HCT116 (cell line): ENCODE data around the gene SIPA1L3. TPM values are rescaled to one million over a fixed set of nuclear protein-coding genes. Genes with fewer than 3 reads are reported as not detected.

Experiments
- ATAC-seq: fragments of 200-7000 bp; cut with Tn5 transposase; 2 replicates; pipeline ENCODE4 v1.9.1; 2020; ENCODE audit warnings: mild to moderate bottlenecking, moderate library complexity
- BruUV-seq: library from RNA; stranded (reverse); fragments of 400-500 nt; replicated peaks from 2 replicates; lab custom pipeline; 2021; lab: Mats Ljungman, UMichigan
- CTCF ChIA-PET: fragments of 300-600 bp; sonication (Branson Sonifier 250); formaldehyde crosslinking; loops from one replicate; lab custom pipeline; 2021; ENCODE audit warnings: antibody characterized with exemption; lab: Charles Lee
- POLR2A ChIA-PET: fragments of 300-600, 350-600 bp; sonication (Branson Sonifier 250); formaldehyde crosslinking; loops from one replicate; lab custom pipeline; 2021; ENCODE audit warnings: antibody characterized with exemption; lab: Charles Lee
- RAD21 ChIA-PET, 2 experiments: fragments of 300-600 bp; sonication (Branson Sonifier 250); formaldehyde crosslinking; loops; one replicate each; lab custom pipeline; 2023; ENCODE audit warnings: low total read pairs in 2 of 2; ENCODE audit not compliant: uncharacterized antibody in 2 of 2, unreplicated experiment in 2 of 2, low non-redundant PET in 1 of 2; lab: Charles Lee
- DNase-seq: peaks from one replicate; pipeline ENCODE4 v3.0.0-alpha.2; 2010; ENCODE audit warnings: low read depth, low spot score
- H2AFZ ChIP-seq: fragments of 200-600 bp; shearing (Covaris generic), sonication (generic); 2 replicates; pipeline ENCODE4 v1.6.1; 2017; ENCODE audit warnings: low read depth, mixed run types, mixed read lengths, antibody characterized with exemption, low read length; ENCODE audit not compliant: poor library complexity, severe bottlenecking
- H3K27ac ChIP-seq: 2 replicates; pipeline ENCODE4 v1.5.1; 2012; ENCODE audit warnings: low read depth, low read length
- H3K27me3 ChIP-seq: fragments of 200-600 bp; sonication (generic); 2 replicates; pipeline ENCODE4 v1.6.1; 2016; ENCODE audit warnings: mixed run types, low read length, mixed read lengths; ENCODE audit not compliant: insufficient read depth
- H3K36me3 ChIP-seq, 2 experiments: fragments of 200-500 bp in 1 of 2; fragments of 200-600 bp in 1 of 2; sonication (Bioruptor generic) in 1 of 2; sonication (generic) in 1 of 2; 2 replicates each; pipeline versions ENCODE4 v1.5.1 to v1.6.1; 2014 to 2016; ENCODE audit warnings: low read length in 2 of 2, inconsistent platforms in 1 of 2, mixed read lengths in 1 of 2, mixed run types in 1 of 2; ENCODE audit not compliant: insufficient read depth in 2 of 2, control insufficient read depth in 1 of 2
- H3K4me1 ChIP-seq, 2 experiments: fragments of 200-600 bp in 1 of 2; sonication (generic) in 1 of 2; 2 replicates each; pipeline versions ENCODE4 v1.5.1 to v1.6.1; 2012 to 2017; ENCODE audit warnings: low read length in 2 of 2, inconsistent platforms in 1 of 2, mild to moderate bottlenecking in 1 of 2, mixed read lengths in 1 of 2, mixed run types in 1 of 2, moderate library complexity in 1 of 2; ENCODE audit not compliant: insufficient read depth in 2 of 2, control insufficient read depth in 1 of 2
- H3K4me2 ChIP-seq: fragments of 200-600 bp; sonication (generic); 2 replicates; pipeline ENCODE4 v1.6.1; 2017; ENCODE audit warnings: mixed run types, low read length, mixed read lengths
- H3K4me3 ChIP-seq, 2 experiments: fragments of 200-600 bp in 1 of 2; sonication (generic) in 1 of 2; replicated peaks in 1 of 2; 2 replicates each; pipeline ENCODE4 v1.5.1; 2011 to 2016; ENCODE audit warnings: low read length in 2 of 2, control low read depth in 1 of 2, low read depth in 1 of 2, mild to moderate bottlenecking in 1 of 2, mixed read lengths in 1 of 2, mixed run types in 1 of 2
- H3K79me2 ChIP-seq: fragments of 200-600 bp; sonication (generic); 2 replicates; pipeline ENCODE4 v1.6.1; 2017; ENCODE audit warnings: mild to moderate bottlenecking, mixed run types, low read length, moderate library complexity, mixed read lengths; ENCODE audit not compliant: insufficient read depth
- H3K9ac ChIP-seq: fragments of 200-600 bp; sonication (generic); 2 replicates; pipeline ENCODE4 v1.6.1; 2016; ENCODE audit warnings: low read length, mixed read lengths
- H3K9me2 ChIP-seq: fragments of 200-600 bp; sonication (generic), shearing (Covaris generic); 2 replicates; pipeline ENCODE4 v1.6.1; 2017; ENCODE audit warnings: mixed run types, mild to moderate bottlenecking, moderate library complexity; ENCODE audit not compliant: insufficient read depth
- H3K9me3 ChIP-seq, 2 experiments: fragments of 200-500 bp in 1 of 2; fragments of 200-600 bp in 1 of 2; sonication (Bioruptor generic) in 1 of 2; sonication (generic) in 1 of 2; 2 replicates each; pipeline ENCODE4 v1.6.1; 2014 to 2017; ENCODE audit warnings: low read length in 2 of 2, mixed read lengths in 2 of 2, inconsistent platforms in 1 of 2, low read depth in 1 of 2, mild to moderate bottlenecking in 1 of 2, mixed run types in 1 of 2, moderate library complexity in 1 of 2; ENCODE audit not compliant: control insufficient read depth in 1 of 2, insufficient read depth in 1 of 2
- H4K20me1 ChIP-seq: fragments of 200-600 bp; sonication (generic), shearing (Covaris generic); 2 replicates; pipeline ENCODE4 v1.6.1; 2017; ENCODE audit warnings: mixed run types, mild to moderate bottlenecking, moderate library complexity; ENCODE audit not compliant: insufficient read depth
- CBX3 ChIP-seq: IDR thresholded peaks from 2 replicates; pipeline ENCODE4 v1.6.1; 2012; ENCODE audit warnings: low read depth
- CEBPB ChIP-seq: IDR thresholded peaks from 2 replicates; pipeline ENCODE4 v1.6.1; 2012; ENCODE audit warnings: low read depth
- EZH2 ChIP-seq: fragments of 200-600 bp; sonication (generic); IDR thresholded peaks from 2 replicates; pipeline ENCODE4 v1.6.1; 2017; ENCODE audit warnings: antibody characterized with exemption, mixed run types
- JUND ChIP-seq: IDR thresholded peaks from 2 replicates; pipeline ENCODE4 v1.6.1; 2012
- POLR2AphosphoS5 ChIP-seq: IDR thresholded peaks from 2 replicates; pipeline ENCODE4 v1.6.1; 2011; ENCODE audit warnings: mild to moderate bottlenecking, low read depth, low read length, moderate library complexity
- TCF7L2 ChIP-seq: IDR thresholded peaks from 2 replicates; pipeline ENCODE4 v1.7.0; 2011; ENCODE audit warnings: borderline replicate concordance, inconsistent platforms; ENCODE audit not compliant: insufficient read depth, insufficient read length; ENCODE audit errors: extremely low read depth
- YY1 ChIP-seq: IDR thresholded peaks from 2 replicates; pipeline ENCODE4 v1.6.1; 2011; ENCODE audit warnings: low read length, low read depth, moderate library complexity, mild to moderate bottlenecking; ENCODE audit not compliant: insufficient replicate concordance; ENCODE audit errors: extremely low read depth
- intact Hi-C: fragments of 100-400 bp; cut with micrococcal nuclease; formaldehyde crosslinking; loops from 2 replicates; pipeline ENCODE4 v1.10.0; 2022
- total RNA-seq: library from RNA; stranded (reverse); gene quantifications from one replicate; pipeline ENCODE4 v1.2.1, GENCODE V29; 2021; ENCODE audit not compliant: unreplicated experiment
- TF ChIP-seq, protein P1 (sequence below): IDR thresholded peaks from 2 replicates; pipeline ENCODE4 v1.6.1; 2012
- TF ChIP-seq, protein P2 (sequence below): IDR thresholded peaks from 2 replicates; pipeline ENCODE4 v1.6.1; 2011; ENCODE audit warnings: mild to moderate bottlenecking, low read length, moderate library complexity; ENCODE audit not compliant: insufficient replicate concordance; ENCODE audit errors: extremely low read depth
- TF ChIP-seq, protein P3 (sequence below): IDR thresholded peaks from 2 replicates; pipeline ENCODE4 v1.6.1; 2012
- TF ChIP-seq, protein P4 (sequence below), 3 experiments: fragments of 200-600 bp in 1 of 3; sonication (generic) in 1 of 3; IDR thresholded peaks in 2 of 3; conservative IDR thresholded peaks in 1 of 3; 2 replicates each; pipeline ENCODE4 v1.5.1; 2012 to 2017; ENCODE audit warnings: low read depth in 2 of 3, low read length in 2 of 3, antibody characterized with exemption in 1 of 3, borderline replicate concordance in 1 of 3, control low read depth in 1 of 3, mild to moderate bottlenecking in 1 of 3, mixed read lengths in 1 of 3, mixed run types in 1 of 3, moderate library complexity in 1 of 3; ENCODE audit not compliant: insufficient read depth in 1 of 3
- TF ChIP-seq, protein P5 (sequence below): IDR thresholded peaks from 2 replicates; pipeline ENCODE4 v1.6.1; 2012; ENCODE audit warnings: low read depth

Gene SIPA1L3
- total RNA-seq, 1 experiment from 2014 or later, result 41.8 TPM

DNA sequence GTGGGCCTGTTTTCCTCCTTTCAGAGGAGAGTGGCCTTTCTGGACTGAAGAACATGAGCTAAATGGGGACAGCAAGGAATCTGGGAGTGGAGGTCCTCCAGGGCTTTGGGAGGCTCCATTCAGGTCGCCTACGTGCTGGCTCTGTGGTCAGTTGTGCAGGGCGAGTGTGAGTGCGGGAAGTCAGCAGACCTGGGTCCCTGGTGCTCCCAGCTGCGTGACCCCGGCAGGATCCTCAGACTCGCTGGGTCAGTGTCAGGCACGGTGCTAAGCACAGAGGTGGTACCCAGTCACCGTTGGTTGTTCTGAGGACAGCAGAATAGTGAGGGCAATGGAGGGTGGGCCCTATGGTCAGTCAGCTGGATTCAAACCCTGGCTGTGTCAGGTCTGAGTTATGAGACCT, 85.8 kb downstream of the SIPA1L3 start:
- H4K20me1 ChIP-seq, result no peaks in the 10 kb centered on the region
- DNase-seq (no peak), ATAC-seq (no peak)
- no peaks in the 10 kb centered on the region for H3K36me3 ChIP-seq
- H3K9me3 ChIP-seq, result no peaks in the 10 kb centered on the region
- ChIA-PET RAD21 (no interaction called here), CTCF (no interaction called here), POLR2A (interaction anchor here (1.3 to 3.8 kb wide), 2 partner anchors 11 to 86 kb away, joined by 3 to 17 read pairs; partner anchors contain the start of genes SIPA1L3 and WDR87)
- no peak overlapping the region for H3K9ac ChIP-seq
- no peak overlapping the region for H3K4me3 ChIP-seq
- no TSS peak for BruUV-seq
- intact Hi-C loops, result no loop called here
- no peak overlapping the region for H3K4me2 ChIP-seq
- H3K27me3 ChIP-seq, result no peaks in the 10 kb centered on the region
- H3K27ac ChIP-seq, result no peak overlapping the region
- H3K4me1 ChIP-seq, result peaks cover 19 to 68% of the 10 kb centered on the region in 2 experiments
- H2AFZ ChIP-seq, result no peak overlapping the region
- no peaks in the 10 kb centered on the region for H3K9me2 ChIP-seq
- H3K79me2 ChIP-seq, result peaks cover 53% of the 10 kb centered on the region
- no peak for TF ChIP-seq CBX3

DNA sequence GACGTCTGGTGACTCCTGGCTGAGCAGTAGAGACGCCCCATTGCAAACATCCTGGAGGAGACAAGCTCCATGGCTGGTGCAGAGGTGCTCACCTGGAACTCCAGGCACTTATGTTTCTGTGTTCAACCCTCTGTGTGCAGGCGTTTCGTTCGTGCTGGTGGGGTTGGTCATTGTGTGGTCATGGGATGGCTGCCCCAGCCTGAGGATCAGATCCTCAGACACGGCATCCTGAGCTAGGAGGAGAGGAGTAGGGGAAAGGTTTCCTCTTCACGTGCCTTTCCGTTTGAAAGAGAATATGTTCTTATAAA, 87.8 kb downstream of the SIPA1L3 start:
- peaks cover 52% of the 10 kb centered on the region for H3K79me2 ChIP-seq
- H3K4me1 ChIP-seq, result peaks cover 39 to 77% of the 10 kb centered on the region in 2 experiments
- H4K20me1 ChIP-seq, result no peaks in the 10 kb centered on the region
- H3K27ac ChIP-seq, result no peak overlapping the region
- intact Hi-C loops, result no loop called here
- no peaks in the 10 kb centered on the region for H3K36me3 ChIP-seq
- CTCF ChIA-PET, result no interaction called here
- RAD21 ChIA-PET, result no interaction called here
- H3K4me2 ChIP-seq, result no peak overlapping the region
- BruUV-seq, result no TSS peak
- no peak overlapping the region for H2AFZ ChIP-seq
- ATAC-seq, result no peak
- no peaks in the 10 kb centered on the region for H3K9me3 ChIP-seq
- H3K9ac ChIP-seq, result no peak overlapping the region
- H3K4me3 ChIP-seq, result no peak overlapping the region
- no peak for DNase-seq
- POLR2A ChIA-PET, result interaction anchor here (3.8 kb wide), 1 partner anchor 9 kb away, joined by 17 read pairs; no protein-coding TSS in a partner anchor
- H3K27me3 ChIP-seq, result no peaks in the 10 kb centered on the region
- H3K9me2 ChIP-seq, result no peaks in the 10 kb centered on the region
- TF ChIP-seq, protein P1, sequence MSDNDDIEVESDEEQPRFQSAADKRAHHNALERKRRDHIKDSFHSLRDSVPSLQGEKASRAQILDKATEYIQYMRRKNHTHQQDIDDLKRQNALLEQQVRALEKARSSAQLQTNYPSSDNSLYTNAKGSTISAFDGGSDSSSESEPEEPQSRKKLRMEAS, result no peak
- TF ChIP-seq, protein P2, sequence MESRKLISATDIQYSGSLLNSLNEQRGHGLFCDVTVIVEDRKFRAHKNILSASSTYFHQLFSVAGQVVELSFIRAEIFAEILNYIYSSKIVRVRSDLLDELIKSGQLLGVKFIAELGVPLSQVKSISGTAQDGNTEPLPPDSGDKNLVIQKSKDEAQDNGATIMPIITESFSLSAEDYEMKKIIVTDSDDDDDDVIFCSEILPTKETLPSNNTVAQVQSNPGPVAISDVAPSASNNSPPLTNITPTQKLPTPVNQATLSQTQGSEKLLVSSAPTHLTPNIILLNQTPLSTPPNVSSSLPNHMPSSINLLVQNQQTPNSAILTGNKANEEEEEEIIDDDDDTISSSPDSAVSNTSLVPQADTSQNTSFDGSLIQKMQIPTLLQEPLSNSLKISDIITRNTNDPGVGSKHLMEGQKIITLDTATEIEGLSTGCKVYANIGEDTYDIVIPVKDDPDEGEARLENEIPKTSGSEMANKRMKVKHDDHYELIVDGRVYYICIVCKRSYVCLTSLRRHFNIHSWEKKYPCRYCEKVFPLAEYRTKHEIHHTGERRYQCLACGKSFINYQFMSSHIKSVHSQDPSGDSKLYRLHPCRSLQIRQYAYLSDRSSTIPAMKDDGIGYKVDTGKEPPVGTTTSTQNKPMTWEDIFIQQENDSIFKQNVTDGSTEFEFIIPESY, result no peak
- no peak for TF ChIP-seq YY1
- TF ChIP-seq, protein P3, sequence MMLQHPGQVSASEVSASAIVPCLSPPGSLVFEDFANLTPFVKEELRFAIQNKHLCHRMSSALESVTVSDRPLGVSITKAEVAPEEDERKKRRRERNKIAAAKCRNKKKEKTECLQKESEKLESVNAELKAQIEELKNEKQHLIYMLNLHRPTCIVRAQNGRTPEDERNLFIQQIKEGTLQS, result no peak
- no peak for TF ChIP-seq EZH2
- TF ChIP-seq POLR2AphosphoS5, result no peak
- no peak for TF ChIP-seq TCF7L2
- no peak for TF ChIP-seq CEBPB
- TF ChIP-seq, protein P4, sequence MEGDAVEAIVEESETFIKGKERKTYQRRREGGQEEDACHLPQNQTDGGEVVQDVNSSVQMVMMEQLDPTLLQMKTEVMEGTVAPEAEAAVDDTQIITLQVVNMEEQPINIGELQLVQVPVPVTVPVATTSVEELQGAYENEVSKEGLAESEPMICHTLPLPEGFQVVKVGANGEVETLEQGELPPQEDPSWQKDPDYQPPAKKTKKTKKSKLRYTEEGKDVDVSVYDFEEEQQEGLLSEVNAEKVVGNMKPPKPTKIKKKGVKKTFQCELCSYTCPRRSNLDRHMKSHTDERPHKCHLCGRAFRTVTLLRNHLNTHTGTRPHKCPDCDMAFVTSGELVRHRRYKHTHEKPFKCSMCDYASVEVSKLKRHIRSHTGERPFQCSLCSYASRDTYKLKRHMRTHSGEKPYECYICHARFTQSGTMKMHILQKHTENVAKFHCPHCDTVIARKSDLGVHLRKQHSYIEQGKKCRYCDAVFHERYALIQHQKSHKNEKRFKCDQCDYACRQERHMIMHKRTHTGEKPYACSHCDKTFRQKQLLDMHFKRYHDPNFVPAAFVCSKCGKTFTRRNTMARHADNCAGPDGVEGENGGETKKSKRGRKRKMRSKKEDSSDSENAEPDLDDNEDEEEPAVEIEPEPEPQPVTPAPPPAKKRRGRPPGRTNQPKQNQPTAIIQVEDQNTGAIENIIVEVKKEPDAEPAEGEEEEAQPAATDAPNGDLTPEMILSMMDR (IDR thresholded peaks at IDR 0.05 in 2 of 3, conservative IDR thresholded peaks at IDR 0.05 in 1 of 3; ENCODE audit: borderline replicate concordance in 1 of 3, insufficient read depth in 1 of 3, low read depth in 2 of 3, low read length in 2 of 3), result no peak
- no peak for TF ChIP-seq JUND
- TF ChIP-seq, protein P5, sequence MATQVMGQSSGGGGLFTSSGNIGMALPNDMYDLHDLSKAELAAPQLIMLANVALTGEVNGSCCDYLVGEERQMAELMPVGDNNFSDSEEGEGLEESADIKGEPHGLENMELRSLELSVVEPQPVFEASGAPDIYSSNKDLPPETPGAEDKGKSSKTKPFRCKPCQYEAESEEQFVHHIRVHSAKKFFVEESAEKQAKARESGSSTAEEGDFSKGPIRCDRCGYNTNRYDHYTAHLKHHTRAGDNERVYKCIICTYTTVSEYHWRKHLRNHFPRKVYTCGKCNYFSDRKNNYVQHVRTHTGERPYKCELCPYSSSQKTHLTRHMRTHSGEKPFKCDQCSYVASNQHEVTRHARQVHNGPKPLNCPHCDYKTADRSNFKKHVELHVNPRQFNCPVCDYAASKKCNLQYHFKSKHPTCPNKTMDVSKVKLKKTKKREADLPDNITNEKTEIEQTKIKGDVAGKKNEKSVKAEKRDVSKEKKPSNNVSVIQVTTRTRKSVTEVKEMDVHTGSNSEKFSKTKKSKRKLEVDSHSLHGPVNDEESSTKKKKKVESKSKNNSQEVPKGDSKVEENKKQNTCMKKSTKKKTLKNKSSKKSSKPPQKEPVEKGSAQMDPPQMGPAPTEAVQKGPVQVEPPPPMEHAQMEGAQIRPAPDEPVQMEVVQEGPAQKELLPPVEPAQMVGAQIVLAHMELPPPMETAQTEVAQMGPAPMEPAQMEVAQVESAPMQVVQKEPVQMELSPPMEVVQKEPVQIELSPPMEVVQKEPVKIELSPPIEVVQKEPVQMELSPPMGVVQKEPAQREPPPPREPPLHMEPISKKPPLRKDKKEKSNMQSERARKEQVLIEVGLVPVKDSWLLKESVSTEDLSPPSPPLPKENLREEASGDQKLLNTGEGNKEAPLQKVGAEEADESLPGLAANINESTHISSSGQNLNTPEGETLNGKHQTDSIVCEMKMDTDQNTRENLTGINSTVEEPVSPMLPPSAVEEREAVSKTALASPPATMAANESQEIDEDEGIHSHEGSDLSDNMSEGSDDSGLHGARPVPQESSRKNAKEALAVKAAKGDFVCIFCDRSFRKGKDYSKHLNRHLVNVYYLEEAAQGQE, result no peak
